K562 (cell line): ENCODE results near the gene OBP2A. TPM values are rescaled to one million over a fixed set of nuclear protein-coding genes. Genes with fewer than 3 reads are reported as not detected.
A peak's percentile ranks its signal among the peaks of the same experiment; 100 is the strongest.

Experiments
- ATAC-seq: fragments of 200-7000 bp; cut with Tn5 transposase; 3 replicates; pipeline ENCODE4 v1.9.1; 2020; ENCODE audit warnings: moderate library complexity
- BruUV-seq: library from RNA; stranded (reverse); fragments of 400-500 nt; replicated peaks from 2 replicates; lab custom pipeline; 2021; lab: Mats Ljungman, UMichigan
- CTCF ChIA-PET: fragments of 300-600 bp; formaldehyde crosslinking; extraction: SDS; loops from one replicate; lab custom pipeline; 2021; ENCODE audit warnings: low intra/inter-chr PET ratio; lab: Yijun Ruan, JAX
- POLR2A ChIA-PET: fragments of 300-600, 350-650 bp; sonication (Branson Sonifier 250); formaldehyde crosslinking; extraction: SDS; loops from one replicate; lab custom pipeline; 2021; ENCODE audit warnings: antibody characterized with exemption, inconsistent platforms; lab: Yijun Ruan, JAX
- DNase-seq, 4 experiments: peaks; one replicate each; pipeline versions ENCODE4 v3.0.0 to v3.0.0-alpha.2; 2011 to 2018; ENCODE audit warnings: low spot score in 3 of 4, mixed read lengths in 3 of 4; ENCODE audit errors: extremely low read depth in 1 of 4
- FAIRE-seq: peaks from 2 replicates; lab custom pipeline; 2011; peaks lifted over from hg19 to GRCh38; lab: Jason Lieb, UNC
- H2AFZ ChIP-seq: 2 replicates; pipeline ENCODE4 v1.6.0; 2011; ENCODE audit warnings: low read depth, low read length, control low read depth, inconsistent platforms
- H3K27ac ChIP-seq: fragments of 200-600 bp; 3 replicates; pipeline ENCODE4 v1.8.0; 2011; ENCODE audit warnings: low read depth, mild to moderate bottlenecking, control low read depth, inconsistent platforms, low read length, moderate library complexity, mixed read lengths; ENCODE audit errors: extremely low read depth
- H3K27me3 ChIP-seq, 2 experiments: fragments of 300-600 bp in 1 of 2; 2 replicates in 1 of 2; 3 replicates in 1 of 2; pipeline versions ENCODE4 v1.6.0 to v1.8.0; 2011; ENCODE audit warnings: inconsistent platforms in 2 of 2, low read length in 2 of 2, mild to moderate bottlenecking in 1 of 2, mixed read lengths in 1 of 2, moderate library complexity in 1 of 2; ENCODE audit not compliant: control insufficient read depth in 2 of 2, insufficient read depth in 2 of 2
- H3K36me3 ChIP-seq: fragments of 300-600 bp; 3 replicates; pipeline ENCODE4 v1.8.0; 2011; ENCODE audit warnings: mild to moderate bottlenecking, low read length, inconsistent platforms; ENCODE audit not compliant: control insufficient read depth, insufficient read depth
- H3K4me1 ChIP-seq, 2 experiments: fragments of 200-600 bp in 1 of 2; replicated peaks in 1 of 2; 2 replicates in 1 of 2; 3 replicates in 1 of 2; pipeline versions ENCODE4 v1.5.1 to v1.8.0; 2011; ENCODE audit warnings: inconsistent platforms in 2 of 2, low read length in 2 of 2, mild to moderate bottlenecking in 1 of 2, mixed read lengths in 1 of 2, moderate library complexity in 1 of 2; ENCODE audit not compliant: control insufficient read depth in 2 of 2, insufficient read depth in 2 of 2
- H3K4me2 ChIP-seq: 2 replicates; pipeline ENCODE4 v1.6.1; 2011; ENCODE audit warnings: low read length, control low read depth, inconsistent platforms, mixed read lengths; ENCODE audit not compliant: insufficient read depth
- H3K4me3 ChIP-seq: fragments of 200-600 bp; sonication (generic), shearing (Covaris generic); 2 replicates; pipeline ENCODE4 v1.5.1; 2016; ENCODE audit warnings: control low read depth, inconsistent platforms
- H3K79me2 ChIP-seq: fragments of 200-600 bp; 3 replicates; pipeline ENCODE4 v1.8.0; 2011; ENCODE audit warnings: low read length, inconsistent platforms; ENCODE audit not compliant: control insufficient read depth, insufficient read depth
- H3K9ac ChIP-seq, 2 experiments: 2 replicates each; pipeline versions ENCODE4 v1.6.0 to v1.6.1; 2011; ENCODE audit warnings: low read depth in 2 of 2, low read length in 2 of 2, control low read depth in 1 of 2, inconsistent platforms in 1 of 2, mild to moderate bottlenecking in 1 of 2, mixed read lengths in 1 of 2; ENCODE audit not compliant: insufficient read depth in 1 of 2
- H3K9me1 ChIP-seq: one replicate; pipeline ENCODE4 v1.6.0; 2011; ENCODE audit warnings: inconsistent platforms, mild to moderate bottlenecking, low read length, moderate library complexity; ENCODE audit not compliant: control insufficient read depth, insufficient read depth
- H3K9me3 ChIP-seq: replicated peaks from 2 replicates; pipeline ENCODE4 v1.5.1; 2011; ENCODE audit warnings: low read depth, low read length, inconsistent platforms; ENCODE audit not compliant: control insufficient read depth, insufficient read depth
- H4K20me1 ChIP-seq: replicated peaks from 2 replicates; pipeline ENCODE4 v1.6.1; 2011; ENCODE audit warnings: low read length, inconsistent platforms, mixed read lengths; ENCODE audit not compliant: control insufficient read depth, insufficient read depth
- CREB1 ChIP-seq, 2 experiments: sonication (generic) in 1 of 2; formaldehyde crosslinking in 1 of 2; IDR thresholded peaks; 2 replicates each; pipeline versions ENCODE4 v1.6.1 to v1.8.0; 2012 to 2022; ENCODE audit warnings: inconsistent platforms in 1 of 2, mild to moderate bottlenecking in 1 of 2, missing genetic modification reagents in 1 of 2, moderate library complexity in 1 of 2
- L3MBTL2 ChIP-seq: fragments of 450-650 bp; IDR thresholded peaks from 2 replicates; pipeline ENCODE4 v1.6.1; 2016; ENCODE audit warnings: mild to moderate bottlenecking, moderate library complexity
- MNT ChIP-seq, 2 experiments: fragments of 450-650 bp; conservative IDR thresholded peaks; 2 replicates each; pipeline ENCODE4 v1.6.1; 2017; ENCODE audit warnings: mild to moderate bottlenecking in 2 of 2, moderate library complexity in 2 of 2
- SAFB ChIP-seq: fragments of 200-400 bp; formaldehyde crosslinking; IDR thresholded peaks from 2 replicates; pipeline ENCODE4 v1.6.1; 2017; ENCODE audit warnings: low read depth, low read length, borderline replicate concordance
- SETDB1 ChIP-seq: IDR thresholded peaks from one replicate; pipeline ENCODE4 v1.6.1; 2012; ENCODE audit warnings: low read length, control low read depth, inconsistent platforms
- ZNF280B ChIP-seq: fragments of 250-450 bp; sonication (Bioruptor Pico); IDR thresholded peaks from 2 replicates; pipeline ENCODE4 v1.5.1; 2021; ENCODE audit warnings: mild to moderate bottlenecking
- WGBS: fragments of 100-300 bp; shearing (Covaris generic); methylation state at CpG from one replicate; pipeline ENCODE4 v1.1.6; 2016; ENCODE audit warnings: low coverage, mixed read lengths; ENCODE audit not compliant: insufficient coverage; ENCODE audit errors: missing lambda C conversion rate; 5-methylcytosine and 5-hydroxymethylcytosine counted together
- in situ Hi-C: fragments of 300-500 bp; cut with MboI; formaldehyde crosslinking; loops from 4 replicates; pipeline ENCODE4 v1.15.0; 2018; ENCODE audit warnings: inconsistent platforms, mixed read lengths
- intact Hi-C: fragments of 100-400 bp; cut with micrococcal nuclease; formaldehyde crosslinking; loops from 2 replicates; pipeline ENCODE4 v1.14.2; 2022
- polyA plus RNA-seq, 8 experiments: library from polyadenylated mRNA; depleted of rRNA in 4 of 8; stranded (reverse) in 5 of 8; unstranded in 3 of 8; fragments of >200 nt; fragmentation: Nextera tagmentation in 2 of 8; fragmentation: Illumina TruSeq in 1 of 8; extraction: Ambion mirVana in 2 of 8; extraction: Trizol in 1 of 8; gene quantifications; 2 replicates each; pipeline versions ENCODE4 v1.2.1 to v1.2.3, GENCODE V29; 2011 to 2014; ENCODE audit warnings: inconsistent platforms in 1 of 8, missing spikeins in 1 of 8
- total RNA-seq, 7 experiments: library from RNA; depleted of rRNA in 6 of 7; stranded (reverse); fragments of >200 nt in 6 of 7; fragmentation: Illumina TruSeq in 2 of 7; extraction: Trizol in 2 of 7; gene quantifications; 2 replicates each; pipeline versions ENCODE4 v1.2.1 to v1.2.3, GENCODE V29; 2011 to 2021; ENCODE audit warnings: low replicate concordance in 1 of 7
- TF ChIP-seq, protein P1 (sequence below): fragments of 450-650 bp; IDR thresholded peaks from 2 replicates; pipeline ENCODE4 v1.6.1; 2016; ENCODE audit warnings: mild to moderate bottlenecking, moderate library complexity

OBP2A gene
- total and polyA plus RNA-seq, 9 of the 15 experiments (the other 6 are each of a cell fraction or from before 2014, with no cell fraction given) = not detected

DNA sequence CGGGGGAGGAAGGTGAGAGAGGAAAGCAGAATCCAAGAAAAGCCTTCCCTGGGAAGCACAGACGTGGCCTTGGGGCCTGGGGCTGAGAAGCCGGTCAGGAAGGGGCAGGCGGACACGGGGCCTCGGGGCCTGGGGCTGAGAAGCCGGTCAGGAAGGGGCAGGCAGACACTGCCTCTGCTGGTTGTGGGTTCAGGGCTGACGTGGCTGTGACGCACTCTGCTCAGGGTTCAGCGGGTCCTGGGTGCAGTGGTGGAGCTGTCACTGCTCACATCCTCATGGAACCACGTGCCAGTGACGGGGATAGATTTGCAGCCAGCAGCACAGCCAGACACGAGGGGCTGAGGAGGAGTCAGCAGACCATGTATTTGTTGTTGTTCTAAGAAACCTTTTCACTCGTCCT lies 28.4 kb downstream of the OBP2A start:
- Histone ChIP-seq H3K36me3 (no peaks in the 10 kb centered on the region), H4K20me1 (no peaks in the 10 kb centered on the region), H2AFZ (no peak overlapping the region), H3K27me3 (peaks cover 12 to 41% of the 10 kb centered on the region in 2 experiments; a peak in 4 of 5 replicates), H3K4me1 (peaks cover 0 to 13% of the 10 kb centered on the region in 2 experiments; a peak in 1 of 5 replicates), H3K9ac (0 out of 4 replicates have a peak overlapping the region, but pooled peaks of 1 of the 2 experiments have one; percentile 48), H3K4me2 (no peak overlapping the region), H3K9me3 (no peaks in the 10 kb centered on the region), H3K27ac (no peak overlapping the region), H3K4me3 (no peak overlapping the region), H3K9me1 (no peaks in the 10 kb centered on the region), H3K79me2 (no peaks in the 10 kb centered on the region)
- no TSS peak for BruUV-seq
- ChIA-PET CTCF (no interaction called here), POLR2A (interaction anchor here (0.6 kb wide), 2 partner anchors 32 to 86 kb away, joined by 3 read pairs; no protein-coding TSS in a partner anchor)
- intact Hi-C loops (no loop called here), in situ Hi-C loops (no loop called here)
- WGBS = 1% methylated on average over 14 of the region's 14 CpGs
- DNase-seq (no peak), FAIRE-seq (no peak), ATAC-seq (0 out of 3 replicates have a peak, but pooled peaks have one; percentile 31)
- TF ChIP-seq CREB1 (IDR thresholded peaks at IDR 0.05) (peak; percentile 59), CREB1 (CRISPR knock-in tag; IDR thresholded peaks at IDR 0.05) (peak; percentile 47; the same call in 1 of the 2 replicates), ZNF280B (CRISPR knock-in tag) (no peak), L3MBTL2 (peak; percentile 36; the same call in 1 of the 2 replicates), MNT (conservative IDR thresholded peaks at IDR 0.05) (0 out of 4 replicates have a peak, but pooled peaks of 1 of the 2 experiments have one; percentile 22), SAFB (no peak), SETDB1 (no peak)
- TF ChIP-seq, protein P1, sequence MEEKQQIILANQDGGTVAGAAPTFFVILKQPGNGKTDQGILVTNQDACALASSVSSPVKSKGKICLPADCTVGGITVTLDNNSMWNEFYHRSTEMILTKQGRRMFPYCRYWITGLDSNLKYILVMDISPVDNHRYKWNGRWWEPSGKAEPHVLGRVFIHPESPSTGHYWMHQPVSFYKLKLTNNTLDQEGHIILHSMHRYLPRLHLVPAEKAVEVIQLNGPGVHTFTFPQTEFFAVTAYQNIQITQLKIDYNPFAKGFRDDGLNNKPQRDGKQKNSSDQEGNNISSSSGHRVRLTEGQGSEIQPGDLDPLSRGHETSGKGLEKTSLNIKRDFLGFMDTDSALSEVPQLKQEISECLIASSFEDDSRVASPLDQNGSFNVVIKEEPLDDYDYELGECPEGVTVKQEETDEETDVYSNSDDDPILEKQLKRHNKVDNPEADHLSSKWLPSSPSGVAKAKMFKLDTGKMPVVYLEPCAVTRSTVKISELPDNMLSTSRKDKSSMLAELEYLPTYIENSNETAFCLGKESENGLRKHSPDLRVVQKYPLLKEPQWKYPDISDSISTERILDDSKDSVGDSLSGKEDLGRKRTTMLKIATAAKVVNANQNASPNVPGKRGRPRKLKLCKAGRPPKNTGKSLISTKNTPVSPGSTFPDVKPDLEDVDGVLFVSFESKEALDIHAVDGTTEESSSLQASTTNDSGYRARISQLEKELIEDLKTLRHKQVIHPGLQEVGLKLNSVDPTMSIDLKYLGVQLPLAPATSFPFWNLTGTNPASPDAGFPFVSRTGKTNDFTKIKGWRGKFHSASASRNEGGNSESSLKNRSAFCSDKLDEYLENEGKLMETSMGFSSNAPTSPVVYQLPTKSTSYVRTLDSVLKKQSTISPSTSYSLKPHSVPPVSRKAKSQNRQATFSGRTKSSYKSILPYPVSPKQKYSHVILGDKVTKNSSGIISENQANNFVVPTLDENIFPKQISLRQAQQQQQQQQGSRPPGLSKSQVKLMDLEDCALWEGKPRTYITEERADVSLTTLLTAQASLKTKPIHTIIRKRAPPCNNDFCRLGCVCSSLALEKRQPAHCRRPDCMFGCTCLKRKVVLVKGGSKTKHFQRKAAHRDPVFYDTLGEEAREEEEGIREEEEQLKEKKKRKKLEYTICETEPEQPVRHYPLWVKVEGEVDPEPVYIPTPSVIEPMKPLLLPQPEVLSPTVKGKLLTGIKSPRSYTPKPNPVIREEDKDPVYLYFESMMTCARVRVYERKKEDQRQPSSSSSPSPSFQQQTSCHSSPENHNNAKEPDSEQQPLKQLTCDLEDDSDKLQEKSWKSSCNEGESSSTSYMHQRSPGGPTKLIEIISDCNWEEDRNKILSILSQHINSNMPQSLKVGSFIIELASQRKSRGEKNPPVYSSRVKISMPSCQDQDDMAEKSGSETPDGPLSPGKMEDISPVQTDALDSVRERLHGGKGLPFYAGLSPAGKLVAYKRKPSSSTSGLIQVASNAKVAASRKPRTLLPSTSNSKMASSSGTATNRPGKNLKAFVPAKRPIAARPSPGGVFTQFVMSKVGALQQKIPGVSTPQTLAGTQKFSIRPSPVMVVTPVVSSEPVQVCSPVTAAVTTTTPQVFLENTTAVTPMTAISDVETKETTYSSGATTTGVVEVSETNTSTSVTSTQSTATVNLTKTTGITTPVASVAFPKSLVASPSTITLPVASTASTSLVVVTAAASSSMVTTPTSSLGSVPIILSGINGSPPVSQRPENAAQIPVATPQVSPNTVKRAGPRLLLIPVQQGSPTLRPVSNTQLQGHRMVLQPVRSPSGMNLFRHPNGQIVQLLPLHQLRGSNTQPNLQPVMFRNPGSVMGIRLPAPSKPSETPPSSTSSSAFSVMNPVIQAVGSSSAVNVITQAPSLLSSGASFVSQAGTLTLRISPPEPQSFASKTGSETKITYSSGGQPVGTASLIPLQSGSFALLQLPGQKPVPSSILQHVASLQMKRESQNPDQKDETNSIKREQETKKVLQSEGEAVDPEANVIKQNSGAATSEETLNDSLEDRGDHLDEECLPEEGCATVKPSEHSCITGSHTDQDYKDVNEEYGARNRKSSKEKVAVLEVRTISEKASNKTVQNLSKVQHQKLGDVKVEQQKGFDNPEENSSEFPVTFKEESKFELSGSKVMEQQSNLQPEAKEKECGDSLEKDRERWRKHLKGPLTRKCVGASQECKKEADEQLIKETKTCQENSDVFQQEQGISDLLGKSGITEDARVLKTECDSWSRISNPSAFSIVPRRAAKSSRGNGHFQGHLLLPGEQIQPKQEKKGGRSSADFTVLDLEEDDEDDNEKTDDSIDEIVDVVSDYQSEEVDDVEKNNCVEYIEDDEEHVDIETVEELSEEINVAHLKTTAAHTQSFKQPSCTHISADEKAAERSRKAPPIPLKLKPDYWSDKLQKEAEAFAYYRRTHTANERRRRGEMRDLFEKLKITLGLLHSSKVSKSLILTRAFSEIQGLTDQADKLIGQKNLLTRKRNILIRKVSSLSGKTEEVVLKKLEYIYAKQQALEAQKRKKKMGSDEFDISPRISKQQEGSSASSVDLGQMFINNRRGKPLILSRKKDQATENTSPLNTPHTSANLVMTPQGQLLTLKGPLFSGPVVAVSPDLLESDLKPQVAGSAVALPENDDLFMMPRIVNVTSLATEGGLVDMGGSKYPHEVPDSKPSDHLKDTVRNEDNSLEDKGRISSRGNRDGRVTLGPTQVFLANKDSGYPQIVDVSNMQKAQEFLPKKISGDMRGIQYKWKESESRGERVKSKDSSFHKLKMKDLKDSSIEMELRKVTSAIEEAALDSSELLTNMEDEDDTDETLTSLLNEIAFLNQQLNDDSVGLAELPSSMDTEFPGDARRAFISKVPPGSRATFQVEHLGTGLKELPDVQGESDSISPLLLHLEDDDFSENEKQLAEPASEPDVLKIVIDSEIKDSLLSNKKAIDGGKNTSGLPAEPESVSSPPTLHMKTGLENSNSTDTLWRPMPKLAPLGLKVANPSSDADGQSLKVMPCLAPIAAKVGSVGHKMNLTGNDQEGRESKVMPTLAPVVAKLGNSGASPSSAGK = peak; percentile 53
